RCC 7860 (cell line): ENCODE data around the gene MRLN.
"Not testable (repeated sequence)": the region's sequence is repeated elsewhere in the genome, so short reads cannot be mapped to it uniquely, and the experiment has no call there.

Experiments used
- DNase-seq: peaks from one replicate; pipeline ENCODE4 v3.0.0-alpha.2; 2015; ENCODE audit warnings: low spot score
- FAIRE-seq: peaks from 2 replicates; lab custom pipeline; 2012; peaks lifted over from hg19 to GRCh38; lab: Jason Lieb, UNC

MRLN gene

GRCh38 chr10:59753267-59753666 is at the start of gene MRLN:
Gene MRLN, minus strand, starts transcription at chr10:59753455.
- FAIRE-seq: no peak

GRCh38 chr10:59801171-59801570 is 47.9 kb upstream of the MRLN start:
- DNase-seq (no peak), FAIRE-seq (no peak)

More at GRCh38 chr10:59753267-59753666, at the start of gene MRLN:
- no peak for DNase-seq

GRCh38 chr10:59799421-59799820 is 46.2 kb upstream of the MRLN start:
- FAIRE-seq (no peak), DNase-seq (no peak)

- DNase-seq: no peak
- FAIRE-seq: no peak
These were observed 40.7 kb upstream of the MRLN start for GRCh38 chr10:59793919-59794318.

GRCh38 chr10:59792812-59793211 is 39.6 kb upstream of the MRLN start:
- FAIRE-seq: no peak

GRCh38 chr10:59791601-59792000 is 38.3 kb upstream of the MRLN start:
- no peak for DNase-seq
- FAIRE-seq: no peak

More at GRCh38 chr10:59792812-59793211, 39.6 kb upstream of the MRLN start:
- DNase-seq: no peak

GRCh38 chr10:59790080-59790479 is 36.8 kb upstream of the MRLN start:
- not testable (repeated sequence) for FAIRE-seq, DNase-seq

GRCh38 chr10:59788914-59789313 is 35.7 kb upstream of the MRLN start:
- not testable (repeated sequence) for DNase-seq, FAIRE-seq

GRCh38 chr10:59787032-59787431 is 33.8 kb upstream of the MRLN start:
- not testable (repeated sequence) for FAIRE-seq, DNase-seq

GRCh38 chr10:59785476-59785875 is 32.2 kb upstream of the MRLN start:
- DNase-seq: not testable (repeated sequence)

GRCh38 chr10:59781511-59781910 is 28.3 kb upstream of the MRLN start:
- FAIRE-seq (no peak), DNase-seq (no peak)

More at GRCh38 chr10:59785476-59785875, 32.2 kb upstream of the MRLN start:
- not testable (repeated sequence) for FAIRE-seq

- DNase-seq (no peak), FAIRE-seq (no peak)
These were observed 26.7 kb upstream of the MRLN start for GRCh38 chr10:59779756-59780533.

GRCh38 chr10:59774451-59774850 is 21.2 kb upstream of the MRLN start:
- no peak for FAIRE-seq
- DNase-seq: no peak

- FAIRE-seq (no peak), DNase-seq (no peak)
These were observed 19.8 kb upstream of the MRLN start for GRCh38 chr10:59773088-59773487.

- DNase-seq (no peak), FAIRE-seq (no peak)
These were observed 18.0 kb upstream of the MRLN start for GRCh38 chr10:59771162-59771807.

GRCh38 chr10:59770689-59771088 is 17.4 kb upstream of the MRLN start:
- DNase-seq (no peak), FAIRE-seq (no peak)

- FAIRE-seq (no peak), DNase-seq (no peak)
These were observed 9.2 kb upstream of the MRLN start for GRCh38 chr10:59762505-59762904.

- DNase-seq: no peak
- FAIRE-seq: no peak
These were observed 4.7 kb upstream of the MRLN start for GRCh38 chr10:59757966-59758365.

GRCh38 chr10:59754951-59755350 is 1.7 kb upstream of the MRLN start:
- FAIRE-seq (no peak), DNase-seq (no peak)

- DNase-seq: no peak
- no peak for FAIRE-seq
These were observed 846 bp downstream of the MRLN start for GRCh38 chr10:59752278-59752940.

GRCh38 chr10:59750155-59750945 is 2.9 kb downstream of the MRLN start:
- FAIRE-seq: no peak
- DNase-seq: no peak
